HG03039 (cell line): ENCODE measurements around the gene SEL1L.
"Not testable (repeated sequence)": the region's sequence is repeated elsewhere in the genome, so short reads cannot be mapped to it uniquely, and the experiment has no call there.

Experiments used
- ATAC-seq: cut with Tn5 transposase; IDR thresholded peaks from one replicate; pipeline ENCODE4 v1.9.1; 2021; ENCODE audit warnings: mild to moderate bottlenecking, moderate library complexity; ENCODE audit not compliant: unreplicated experiment

The SEL1L gene

GRCh38 chr14:81529391-81529790 lies 4.3 kb downstream of the SEL1L start:
- ATAC-seq = no peak

GRCh38 chr14:81525129-81525528 lies 8.5 kb downstream of the SEL1L start:
- ATAC-seq = no peak

- peak; percentile 58 for ATAC-seq
Measured at GRCh38 chr14:81523616-81524015, 10.0 kb downstream of the SEL1L start.

- ATAC-seq = no peak
Measured at GRCh38 chr14:81523016-81523415, 10.6 kb downstream of the SEL1L start.

GRCh38 chr14:81521356-81521755 lies 12.3 kb downstream of the SEL1L start:
- ATAC-seq = no peak

GRCh38 chr14:81519200-81520011 lies 14.2 kb downstream of the SEL1L start:
- ATAC-seq = peak; percentile 75

- no peak for ATAC-seq
Measured at GRCh38 chr14:81517798-81518398, 15.8 kb downstream of the SEL1L start.

- no peak for ATAC-seq
Measured at GRCh38 chr14:81516986-81517797, 16.5 kb downstream of the SEL1L start.

GRCh38 chr14:81515927-81516326 lies 17.7 kb downstream of the SEL1L start:
- not testable (repeated sequence) for ATAC-seq

GRCh38 chr14:81512826-81513225 lies 20.8 kb downstream of the SEL1L start:
- ATAC-seq = not testable (repeated sequence)

- ATAC-seq = no peak
Measured at GRCh38 chr14:81511111-81511904, 22.3 kb downstream of the SEL1L start.

GRCh38 chr14:81509838-81510452 lies 23.7 kb downstream of the SEL1L start:
- ATAC-seq = no peak

- ATAC-seq = no peak
Measured at GRCh38 chr14:81509321-81509720, 24.3 kb downstream of the SEL1L start.

GRCh38 chr14:81506487-81506886 lies 27.2 kb downstream of the SEL1L start:
- ATAC-seq = no peak

- no peak for ATAC-seq
Measured at GRCh38 chr14:81504864-81505263, 28.8 kb downstream of the SEL1L start.

GRCh38 chr14:81485781-81486180 lies 47.9 kb downstream of the SEL1L start:
- ATAC-seq = no peak

- peak; percentile 88 for ATAC-seq
Measured at GRCh38 chr14:81485372-81485771, 48.3 kb downstream of the SEL1L start.

GRCh38 chr14:81484120-81484519 lies 49.5 kb downstream of the SEL1L start:
- no peak for ATAC-seq

GRCh38 chr14:81480741-81481140 lies 52.9 kb downstream of the SEL1L start:
- no peak for ATAC-seq

- ATAC-seq = no peak
Measured at GRCh38 chr14:81478446-81478845, 55.2 kb downstream of the SEL1L start.
